HG03521 (cell line): ENCODE data around the gene SFT2D3.

Experiments used
- ATAC-seq: cut with Tn5 transposase; IDR thresholded peaks from one replicate; pipeline ENCODE4 v1.9.1; 2021; ENCODE audit warnings: mild to moderate bottlenecking, moderate library complexity; ENCODE audit not compliant: unreplicated experiment

The SFT2D3 gene

GRCh38 chr2:127681288-127681804 is 20.0 kb upstream of the SFT2D3 start:
- ATAC-seq, result no peak

- no peak for ATAC-seq
Observed at GRCh38 chr2:127681976-127682857, 19.1 kb upstream of the SFT2D3 start.

- no peak for ATAC-seq
Observed at GRCh38 chr2:127683056-127683455, 18.2 kb upstream of the SFT2D3 start.

GRCh38 chr2:127683757-127684156 is 17.5 kb upstream of the SFT2D3 start:
- no peak for ATAC-seq

GRCh38 chr2:127685410-127686080 is 15.8 kb upstream of the SFT2D3 start:
- no peak for ATAC-seq

- ATAC-seq, result no peak
Observed at GRCh38 chr2:127688405-127688804, 12.9 kb upstream of the SFT2D3 start.

GRCh38 chr2:127690696-127691095 is 10.6 kb upstream of the SFT2D3 start:
- ATAC-seq, result no peak

GRCh38 chr2:127694986-127695385 is 6.3 kb upstream of the SFT2D3 start:
- no peak for ATAC-seq

GRCh38 chr2:127695491-127696472 is 5.5 kb upstream of the SFT2D3 start:
- no peak for ATAC-seq

- no peak for ATAC-seq
Observed at GRCh38 chr2:127697482-127698180, 3.7 kb upstream of the SFT2D3 start.

- ATAC-seq, result no peak
Observed at GRCh38 chr2:127698553-127699355, 2.5 kb upstream of the SFT2D3 start.

- ATAC-seq, result peak; percentile 42
Observed at GRCh38 chr2:127700527-127701192, 637 bp upstream of the SFT2D3 start.

GRCh38 chr2:127701651-127702394 is 526 bp downstream of the SFT2D3 start:
- ATAC-seq, result peak; percentile 47

GRCh38 chr2:127702395-127703009 is 1.2 kb downstream of the SFT2D3 start:
- no peak for ATAC-seq

GRCh38 chr2:127703282-127703681 is 2.0 kb downstream of the SFT2D3 start:
- no peak for ATAC-seq

- ATAC-seq, result no peak
Observed at GRCh38 chr2:127704641-127705390, 3.5 kb downstream of the SFT2D3 start.
